ENCODE data around the gene DYNLT3.
A peak's percentile ranks its signal among the peaks of the same experiment; 100 is the strongest.

DYNLT3 gene

GRCh38 chrX:37846558-37846933, 825 bp downstream of the DYNLT3 start:
- peak overlapping the region; percentile 66 for H3K4me3 ChIP-seq (ENCODE audit: low read depth, low read length)
- no peak for DNase-seq (ENCODE audit: low read depth)
- TF ChIP-seq CTCF (IDR thresholded peaks at IDR 0.05; ENCODE audit: control insufficient read depth, extremely low read depth, insufficient read depth): no peak

- no peak for DNase-seq (ENCODE audit: low read depth)
- no peak overlapping the region for H3K4me3 ChIP-seq (ENCODE audit: low read depth, low read length)
- no peak for TF ChIP-seq CTCF (IDR thresholded peaks at IDR 0.05; ENCODE audit: control insufficient read depth, extremely low read depth, insufficient read depth)
Measured at GRCh38 chrX:37846141-37846540, 1.2 kb downstream of the DYNLT3 start.

GRCh38 chrX:37844622-37845021, 2.7 kb downstream of the DYNLT3 start:
- no peak for DNase-seq (ENCODE audit: low read depth)
- H3K4me3 ChIP-seq (ENCODE audit: low read depth, low read length): no peak overlapping the region
- TF ChIP-seq CTCF (IDR thresholded peaks at IDR 0.05; ENCODE audit: control insufficient read depth, extremely low read depth, insufficient read depth): no peak

- no peak overlapping the region for H3K4me3 ChIP-seq (ENCODE audit: low read depth, low read length)
- DNase-seq (ENCODE audit: low read depth): no peak
- TF ChIP-seq CTCF (IDR thresholded peaks at IDR 0.05; ENCODE audit: control insufficient read depth, extremely low read depth, insufficient read depth): no peak
Measured at GRCh38 chrX:37840931-37841330, 6.4 kb downstream of the DYNLT3 start.

GRCh38 chrX:37834937-37835336, 12.4 kb downstream of the DYNLT3 start:
- no peak overlapping the region for H3K4me3 ChIP-seq (ENCODE audit: low read depth, low read length)
- TF ChIP-seq CTCF (IDR thresholded peaks at IDR 0.05; ENCODE audit: control insufficient read depth, extremely low read depth, insufficient read depth): no peak
- no peak for DNase-seq (ENCODE audit: low read depth)

GRCh38 chrX:37830371-37830770, 17.0 kb downstream of the DYNLT3 start:
- no peak for TF ChIP-seq CTCF (IDR thresholded peaks at IDR 0.05; ENCODE audit: control insufficient read depth, extremely low read depth, insufficient read depth)
- no peak overlapping the region for H3K4me3 ChIP-seq (ENCODE audit: low read depth, low read length)
- DNase-seq (ENCODE audit: low read depth): no peak

- no peak for TF ChIP-seq CTCF (IDR thresholded peaks at IDR 0.05; ENCODE audit: control insufficient read depth, extremely low read depth, insufficient read depth)
- no peak overlapping the region for H3K4me3 ChIP-seq (ENCODE audit: low read depth, low read length)
- DNase-seq (ENCODE audit: low read depth): no peak
Measured at GRCh38 chrX:37829721-37830120, 17.6 kb downstream of the DYNLT3 start.

Measured in LNCaP clone FGC (cell line).